HepG2 (cell line): ENCODE measurements around the gene DIO1. TPM values are rescaled to one million over a fixed set of nuclear protein-coding genes. Genes with fewer than 3 reads are reported as not detected.
A peak's percentile ranks its signal among the peaks of the same experiment; 100 is the strongest.

Experiments
- ATF4 ChIP-seq, 2 experiments: fragments of 450-650 bp in 1 of 2; sonication (generic) in 1 of 2; formaldehyde crosslinking; IDR thresholded peaks; 2 replicates each; pipeline versions ENCODE4 v1.5.0 to v1.8.0; 2020 to 2022; ENCODE audit warnings: mild to moderate bottlenecking in 1 of 2, missing genetic modification reagents in 1 of 2
- CBX5 ChIP-seq: sonication (generic); formaldehyde crosslinking; IDR thresholded peaks from 2 replicates; pipeline ENCODE4 v1.4.0; 2020; ENCODE audit warnings: missing genetic modification reagents, borderline replicate concordance
- CREM ChIP-seq, 2 experiments: sonication (generic) in 1 of 2; formaldehyde crosslinking in 1 of 2; IDR thresholded peaks; 2 replicates each; pipeline versions ENCODE4 v1.4.0 to v1.6.1; 2016 to 2020; ENCODE audit warnings: antibody characterized with exemption in 1 of 2, mild to moderate bottlenecking in 1 of 2, missing genetic modification reagents in 1 of 2
- DMTF1 ChIP-seq: sonication (generic); formaldehyde crosslinking; IDR thresholded peaks from 2 replicates; pipeline ENCODE4 v1.4.0; 2020; ENCODE audit warnings: mild to moderate bottlenecking, missing genetic modification reagents
- DR1 ChIP-seq: sonication (generic); formaldehyde crosslinking; IDR thresholded peaks from 2 replicates; pipeline ENCODE4 v1.8.0; 2021; ENCODE audit warnings: mild to moderate bottlenecking, missing genetic modification reagents, inconsistent platforms
- FOXA3 ChIP-seq: IDR thresholded peaks from 2 replicates; pipeline ENCODE4 v1.6.1; 2016; ENCODE audit warnings: missing genetic modification reagents, missing compliant biosample characterization
- GFI1 ChIP-seq: sonication (generic); formaldehyde crosslinking; IDR thresholded peaks from 2 replicates; pipeline ENCODE4 v1.5.0; 2020; ENCODE audit warnings: missing genetic modification reagents, mild to moderate bottlenecking, borderline replicate concordance
- MED13 ChIP-seq: sonication (generic); formaldehyde crosslinking; IDR thresholded peaks from 2 replicates; pipeline ENCODE4 v1.5.0; 2020; ENCODE audit warnings: missing genetic modification reagents
- NBN ChIP-seq: fragments of 450-650 bp; conservative IDR thresholded peaks from 2 replicates; pipeline ENCODE4 v1.6.1; 2017
- ONECUT2 ChIP-seq: sonication (generic); formaldehyde crosslinking; IDR thresholded peaks from 2 replicates; pipeline ENCODE4 v1.4.0; 2020; ENCODE audit warnings: missing genetic modification reagents
- REL ChIP-seq: sonication (generic); formaldehyde crosslinking; conservative IDR thresholded peaks from 2 replicates; pipeline ENCODE4 v1.8.0; 2022; ENCODE audit warnings: mild to moderate bottlenecking, missing genetic modification reagents, moderate library complexity
- SNAPC5 ChIP-seq: sonication (generic); formaldehyde crosslinking; IDR thresholded peaks from 2 replicates; pipeline ENCODE4 v1.8.1; 2023; ENCODE audit warnings: mild to moderate bottlenecking, missing genetic modification reagents, borderline replicate concordance
- TARDBP ChIP-seq: sonication (generic); formaldehyde crosslinking; IDR thresholded peaks from 2 replicates; pipeline ENCODE4 v1.8.0; 2022; ENCODE audit warnings: mild to moderate bottlenecking, missing genetic modification reagents
- ZNF276 ChIP-seq: sonication (generic); formaldehyde crosslinking; IDR thresholded peaks from 2 replicates; pipeline ENCODE4 v1.4.0; 2020; ENCODE audit warnings: mild to moderate bottlenecking, low read depth, missing genetic modification reagents
- ZNF510 ChIP-seq: sonication (generic); formaldehyde crosslinking; IDR thresholded peaks from 2 replicates; pipeline ENCODE4 v1.4.0; 2020; ENCODE audit warnings: low read depth, mild to moderate bottlenecking, missing genetic modification reagents
- ZNF574 ChIP-seq: sonication (generic); formaldehyde crosslinking; IDR thresholded peaks from 2 replicates; pipeline ENCODE4 v1.4.0; 2020; ENCODE audit warnings: missing genetic modification reagents
- ZNF589 ChIP-seq: sonication (generic); formaldehyde crosslinking; conservative IDR thresholded peaks from 2 replicates; pipeline ENCODE4 v1.8.0; 2022; ENCODE audit warnings: mild to moderate bottlenecking, moderate library complexity, missing genetic modification reagents
- ZNF652 ChIP-seq: IDR thresholded peaks from 2 replicates; pipeline ENCODE4 v1.6.1; 2016; ENCODE audit warnings: low read depth, borderline replicate concordance
- ZSCAN29 ChIP-seq: sonication (generic); formaldehyde crosslinking; conservative IDR thresholded peaks from 2 replicates; pipeline ENCODE4 v1.4.0; 2020; ENCODE audit warnings: mild to moderate bottlenecking, missing genetic modification reagents
- polyA plus RNA-seq, 8 experiments: library from polyadenylated mRNA; depleted of rRNA in 3 of 8; stranded (reverse) in 7 of 8; unstranded in 1 of 8; fragments of >200 nt; fragmentation: Illumina TruSeq in 4 of 8; extraction: Trizol in 4 of 8; gene quantifications; 2 replicates each; pipeline versions ENCODE4 v1.2.1 to v1.2.3, GENCODE V29; 2011 to 2016; ENCODE audit warnings: low read depth in 4 of 8, missing spikeins in 1 of 8, mixed read lengths in 1 of 8; ENCODE audit not compliant: insufficient read depth in 1 of 8
- total RNA-seq, 5 experiments: library from RNA; depleted of rRNA; stranded (reverse); fragments of >200 nt; fragmentation: Illumina TruSeq; extraction: Trizol; gene quantifications; 2 replicates each; pipeline ENCODE4 v1.2.3, GENCODE V29; 2016; ENCODE audit warnings: low read depth in 1 of 5

DIO1 gene
- total and polyA plus RNA-seq, 2 of the 13 experiments (the other 11 are each of a cell fraction or from before 2014, with no cell fraction given), result 13.5 to 45.6 TPM

- TF ChIP-seq ATF4 (CRISPR knock-in tag; IDR thresholded peaks at IDR 0.05) (no peak), ZNF589 (CRISPR knock-in tag) (no peak), ONECUT2 (no peak), DR1 (CRISPR knock-in tag) (no peak), FOXA3 (CRISPR knock-in tag) (no peak), ZNF652 (CRISPR knock-in tag) (no peak), ZNF574 (CRISPR knock-in tag) (peak; percentile 65; the same call in 1 of the 2 replicates), NBN (no peak), ZNF510 (CRISPR knock-in tag) (no peak), MED13 (CRISPR knock-in tag) (no peak), CBX5 (CRISPR knock-in tag) (no peak), ZSCAN29 (CRISPR knock-in tag) (no peak), ZNF276 (CRISPR knock-in tag) (0 out of 2 replicates have a peak, but pooled peaks have one; percentile 36), SNAPC5 (CRISPR knock-in tag) (no peak), GFI1 (peak; percentile 44; the same call in 1 of the 2 replicates), CREM (IDR thresholded peaks at IDR 0.05) (0 out of 2 replicates have a peak, but pooled peaks have one; percentile 14), CREM (CRISPR knock-in tag; IDR thresholded peaks at IDR 0.05) (no peak), DMTF1 (no peak), TARDBP (CRISPR knock-in tag) (peak; percentile 48), REL (CRISPR knock-in tag) (no peak)
Measured at GRCh38 chr1:53889304-53890298, 4.4 kb upstream of the DIO1 start, which contains the start of gene YIPF1 (continued).
